ENCODE measurements around the gene PROM1. TPM values are rescaled to one million over a fixed set of nuclear protein-coding genes. Genes with fewer than 3 reads are reported as not detected.

PROM1 gene
- total and polyA plus RNA-seq, 2 donors from 2014 or later, result 28.8 to 276 TPM

GRCh38 chr4:15988222-15988621, 95.6 kb downstream of the PROM1 start:
- H3K27me3 ChIP-seq (ENCODE audit: control insufficient read depth, insufficient read depth, low read length), result no peaks in the 10 kb centered on the region
- H3K9ac ChIP-seq (ENCODE audit: low read length in 3 of 3), result no peak overlapping the region
- H3K4me3 ChIP-seq (ENCODE audit: low read length in 3 of 3), result no peak overlapping the region
- DNase-seq (no peak), FAIRE-seq (no peak)
- no peak for TF ChIP-seq CTCF (IDR thresholded peaks at IDR 0.05; ENCODE audit: borderline replicate concordance, extremely low read depth, insufficient read depth)
- no peak overlapping the region for H3K27ac ChIP-seq (ENCODE audit: low read depth in 2 of 2, low read length in 2 of 2)
- intact Hi-C loops (cut with DNase I), result no loop called here
- H3K36me3 ChIP-seq (ENCODE audit: control insufficient read depth in 2 of 3, insufficient read depth in 3 of 3, low read length in 3 of 3), result no peaks in the 10 kb centered on the region
- no peaks in the 10 kb centered on the region for H3K4me1 ChIP-seq (ENCODE audit: control insufficient read depth in 2 of 3, insufficient read depth in 2 of 3, low read depth in 1 of 3, low read length in 3 of 3)
- H3K9me3 ChIP-seq (ENCODE audit: control insufficient read depth in 2 of 3, insufficient read depth in 1 of 3, low read length in 3 of 3), result no peaks in the 10 kb centered on the region

GRCh38 chr4:15986907-15987306, 96.9 kb downstream of the PROM1 start:
- Histone ChIP-seq H3K27ac (ENCODE audit: low read depth in 2 of 2, low read length in 2 of 2) (no peak overlapping the region), H3K9ac (ENCODE audit: low read length in 3 of 3) (no peak overlapping the region), H3K36me3 (ENCODE audit: control insufficient read depth in 2 of 3, insufficient read depth in 3 of 3, low read length in 3 of 3) (no peaks in the 10 kb centered on the region), H3K4me1 (ENCODE audit: control insufficient read depth in 2 of 3, insufficient read depth in 2 of 3, low read depth in 1 of 3, low read length in 3 of 3) (no peaks in the 10 kb centered on the region), H3K27me3 (ENCODE audit: control insufficient read depth, insufficient read depth, low read length) (no peaks in the 10 kb centered on the region), H3K4me3 (ENCODE audit: low read length in 3 of 3) (no peak overlapping the region), H3K9me3 (ENCODE audit: control insufficient read depth in 2 of 3, insufficient read depth in 1 of 3, low read length in 3 of 3) (no peaks in the 10 kb centered on the region)
- FAIRE-seq (no peak), DNase-seq (no peak)
- TF ChIP-seq CTCF (IDR thresholded peaks at IDR 0.05; ENCODE audit: borderline replicate concordance, extremely low read depth, insufficient read depth), result no peak
- intact Hi-C loops (cut with DNase I), result no loop called here

GRCh38 chr4:15983610-15984009, 100.2 kb downstream of the PROM1 start:
- no peaks in the 10 kb centered on the region for H3K27me3 ChIP-seq (ENCODE audit: control insufficient read depth, insufficient read depth, low read length)
- H3K4me3 ChIP-seq (ENCODE audit: low read length in 3 of 3), result no peak overlapping the region
- no peak for TF ChIP-seq CTCF (IDR thresholded peaks at IDR 0.05; ENCODE audit: borderline replicate concordance, extremely low read depth, insufficient read depth)
- H3K9ac ChIP-seq (ENCODE audit: low read length in 3 of 3), result no peak overlapping the region
- intact Hi-C loops (cut with DNase I), result no loop called here
- H3K36me3 ChIP-seq (ENCODE audit: control insufficient read depth in 2 of 3, insufficient read depth in 3 of 3, low read length in 3 of 3), result no peaks in the 10 kb centered on the region
- no peak overlapping the region for H3K27ac ChIP-seq (ENCODE audit: low read depth in 2 of 2, low read length in 2 of 2)
- no peaks in the 10 kb centered on the region for H3K9me3 ChIP-seq (ENCODE audit: control insufficient read depth in 2 of 3, insufficient read depth in 1 of 3, low read length in 3 of 3)
- DNase-seq (no peak), FAIRE-seq (no peak)
- no peaks in the 10 kb centered on the region for H3K4me1 ChIP-seq (ENCODE audit: control insufficient read depth in 2 of 3, insufficient read depth in 2 of 3, low read depth in 1 of 3, low read length in 3 of 3)

- H3K36me3 ChIP-seq (ENCODE audit: control insufficient read depth in 2 of 3, insufficient read depth in 3 of 3, low read length in 3 of 3), result no peaks in the 10 kb centered on the region
- DNase-seq (no peak), FAIRE-seq (no peak)
- H3K9me3 ChIP-seq (ENCODE audit: control insufficient read depth in 2 of 3, insufficient read depth in 1 of 3, low read length in 3 of 3), result no peaks in the 10 kb centered on the region
- H3K27me3 ChIP-seq (ENCODE audit: control insufficient read depth, insufficient read depth, low read length), result no peaks in the 10 kb centered on the region
- H3K4me3 ChIP-seq (ENCODE audit: low read length in 3 of 3), result no peak overlapping the region
- no peak overlapping the region for H3K27ac ChIP-seq (ENCODE audit: low read depth in 2 of 2, low read length in 2 of 2)
- H3K9ac ChIP-seq (ENCODE audit: low read length in 3 of 3), result no peak overlapping the region
- TF ChIP-seq CTCF (IDR thresholded peaks at IDR 0.05; ENCODE audit: borderline replicate concordance, extremely low read depth, insufficient read depth), result no peak
- intact Hi-C loops (cut with DNase I), result no loop called here
- no peaks in the 10 kb centered on the region for H3K4me1 ChIP-seq (ENCODE audit: control insufficient read depth in 2 of 3, insufficient read depth in 2 of 3, low read depth in 1 of 3, low read length in 3 of 3)
Observed at GRCh38 chr4:15982842-15983524, 100.8 kb downstream of the PROM1 start.

Measured in kidney (tissue), 14 donors.